ENCODE results near the gene UCK2.

DNA sequence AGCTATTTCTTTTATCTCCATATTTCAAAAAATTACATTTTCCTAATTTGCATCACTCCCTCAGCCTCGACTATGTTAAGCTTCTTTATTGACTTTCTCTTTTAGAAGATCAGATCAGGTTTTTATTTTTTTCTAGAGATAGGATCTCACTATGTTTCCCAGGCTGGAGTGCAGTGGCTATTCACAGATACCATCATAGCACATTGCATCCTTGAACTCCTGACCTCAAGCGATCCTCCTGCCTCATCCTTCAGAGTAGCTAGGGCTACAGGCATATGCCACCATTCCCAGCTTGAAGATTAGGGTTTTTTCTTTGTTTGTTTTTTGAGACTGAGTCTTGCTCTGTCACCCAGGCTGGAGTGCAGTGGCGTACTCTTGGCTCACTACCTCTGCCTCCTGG lies 20.1 kb downstream of the UCK2 start:
- TF ChIP-seq POLR2AphosphoS5 (IDR thresholded peaks at IDR 0.05; ENCODE audit: low read depth, low read length) (no peak), CEBPB (IDR thresholded peaks at IDR 0.05; ENCODE audit: low read depth, low read length) (no peak), POLR2A (IDR thresholded peaks at IDR 0.05; ENCODE audit: control extremely low read depth in 1 of 2, low read depth in 2 of 2, low read length in 2 of 2) (no peak), SIX5 (IDR thresholded peaks at IDR 0.05; ENCODE audit: low read depth, low read length) (no peak), CTCF (IDR thresholded peaks at IDR 0.05; ENCODE audit: control extremely low read depth in 1 of 3, insufficient read depth in 1 of 3, low read depth in 1 of 3, low read length in 3 of 3) (no peak), EP300 (IDR thresholded peaks at IDR 0.05; ENCODE audit: borderline replicate concordance in 1 of 2, low read depth in 2 of 2, low read length in 2 of 2) (no peak), NRF1 (IDR thresholded peaks at IDR 0.05; ENCODE audit: low read depth, low read length) (no peak)

All from H1 (cell line).